ENCODE results near the gene FUBP3.
"Not testable (repeated sequence)": the region's sequence is repeated elsewhere in the genome, so short reads cannot be mapped to it uniquely, and the experiment has no call there.

The FUBP3 gene

DNA sequence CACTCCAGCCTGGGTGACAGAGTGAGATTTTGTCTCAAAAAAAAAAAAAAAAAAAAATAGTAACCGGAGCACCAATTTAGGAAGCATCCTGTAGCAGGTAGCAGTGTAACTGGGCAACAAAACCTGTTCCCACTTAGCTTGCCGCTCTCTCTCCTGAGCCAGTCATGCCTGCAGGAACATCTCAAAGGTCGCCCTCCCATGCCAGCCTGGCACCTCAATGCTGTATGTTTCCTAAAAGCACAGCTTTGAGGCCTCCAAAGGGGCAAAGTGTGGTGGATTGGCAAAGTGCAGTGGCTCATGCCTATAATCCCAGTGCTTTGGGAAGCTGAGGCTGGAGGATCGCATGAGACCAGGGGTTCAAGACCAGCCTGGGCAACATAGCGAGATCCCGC is 22.3 kb upstream of the FUBP3 start:
- DNase-seq = no peak

GRCh38 chr9:130561056-130561455 is 18.3 kb upstream of the FUBP3 start:
- no peak for DNase-seq

DNA sequence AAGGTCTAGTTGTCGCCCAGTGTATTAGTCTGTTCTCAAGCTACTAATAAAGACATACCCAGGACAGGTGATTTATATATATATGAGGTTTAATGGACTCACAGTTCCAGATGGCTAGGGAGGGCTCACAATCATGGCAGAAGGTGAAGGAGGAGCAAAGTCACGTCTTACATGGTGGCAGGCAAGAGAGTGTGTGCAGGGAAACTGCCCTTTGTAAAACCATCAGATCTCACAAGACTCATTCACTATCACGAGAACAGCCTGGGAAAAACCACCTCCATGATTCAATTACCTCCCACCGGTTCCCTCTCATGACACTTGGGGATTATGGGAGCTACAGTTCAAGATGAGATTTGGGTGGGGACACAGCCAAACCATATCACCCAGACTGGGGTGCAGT is 16.9 kb upstream of the FUBP3 start:
- DNase-seq = not testable (repeated sequence)

DNA sequence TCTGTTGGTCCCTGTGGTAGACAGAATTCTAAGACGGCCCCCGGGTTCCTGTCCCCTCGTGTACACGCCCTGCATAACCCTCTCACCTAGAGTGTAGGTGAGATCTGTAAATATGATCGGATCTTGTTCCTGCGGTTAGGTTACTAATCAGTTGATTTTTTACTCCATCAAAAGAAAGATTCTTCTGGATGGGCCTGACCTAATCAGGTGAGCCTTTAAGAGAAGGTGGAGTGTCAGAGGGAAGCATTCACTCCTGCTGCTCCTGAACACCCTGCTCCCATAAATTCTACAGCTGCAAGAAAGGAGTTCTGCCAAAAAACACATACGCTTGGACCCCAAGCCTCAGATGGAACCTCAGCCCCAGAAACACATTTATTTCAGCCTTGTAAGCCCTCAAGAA is 15.6 kb upstream of the FUBP3 start:
- no peak for DNase-seq

GRCh38 chr9:130565792-130566191 is 13.6 kb upstream of the FUBP3 start:
- DNase-seq = no peak

DNA sequence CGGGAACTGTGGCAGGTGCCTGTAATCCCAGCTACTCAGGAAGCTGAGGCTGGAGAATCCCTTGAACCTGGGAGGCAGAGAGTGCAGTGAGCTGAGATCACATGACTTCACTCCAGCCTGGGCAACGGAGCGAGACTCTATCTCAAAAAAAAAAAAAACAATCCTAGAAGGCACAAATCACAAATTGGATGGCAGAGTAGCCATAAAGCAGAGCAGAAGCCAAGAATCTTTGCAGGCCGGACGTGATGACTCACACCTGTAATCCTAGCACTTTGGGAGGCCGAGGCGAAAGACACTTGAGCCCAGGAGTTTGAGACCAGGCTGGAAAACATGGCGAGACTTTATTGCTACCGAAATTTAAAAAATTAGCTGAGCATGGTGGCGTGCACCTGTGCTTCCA is 9.2 kb upstream of the FUBP3 start:
- no peak for DNase-seq

DNA sequence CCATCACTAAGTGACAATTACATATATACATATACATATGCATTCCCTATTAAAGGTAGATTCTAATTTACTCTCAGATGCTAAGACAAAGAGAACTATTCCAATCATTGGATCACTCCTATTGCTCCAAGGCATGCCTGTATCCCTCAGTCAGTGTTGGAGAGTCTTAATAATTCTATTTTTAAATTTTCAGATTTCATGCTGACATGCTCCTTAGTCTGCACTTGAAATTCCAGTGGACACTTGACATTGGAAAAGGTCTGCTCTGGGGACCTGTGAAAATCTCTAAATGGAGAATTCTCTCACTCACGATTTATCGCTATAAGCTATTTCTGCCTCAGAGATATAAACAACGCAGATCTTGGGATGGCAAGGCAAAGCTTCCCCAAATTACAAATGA is 3.9 kb upstream of the FUBP3 start:
- no peak for DNase-seq

- no peak for DNase-seq
Measured at GRCh38 chr9:130576176-130576575, 3.2 kb upstream of the FUBP3 start.

DNA sequence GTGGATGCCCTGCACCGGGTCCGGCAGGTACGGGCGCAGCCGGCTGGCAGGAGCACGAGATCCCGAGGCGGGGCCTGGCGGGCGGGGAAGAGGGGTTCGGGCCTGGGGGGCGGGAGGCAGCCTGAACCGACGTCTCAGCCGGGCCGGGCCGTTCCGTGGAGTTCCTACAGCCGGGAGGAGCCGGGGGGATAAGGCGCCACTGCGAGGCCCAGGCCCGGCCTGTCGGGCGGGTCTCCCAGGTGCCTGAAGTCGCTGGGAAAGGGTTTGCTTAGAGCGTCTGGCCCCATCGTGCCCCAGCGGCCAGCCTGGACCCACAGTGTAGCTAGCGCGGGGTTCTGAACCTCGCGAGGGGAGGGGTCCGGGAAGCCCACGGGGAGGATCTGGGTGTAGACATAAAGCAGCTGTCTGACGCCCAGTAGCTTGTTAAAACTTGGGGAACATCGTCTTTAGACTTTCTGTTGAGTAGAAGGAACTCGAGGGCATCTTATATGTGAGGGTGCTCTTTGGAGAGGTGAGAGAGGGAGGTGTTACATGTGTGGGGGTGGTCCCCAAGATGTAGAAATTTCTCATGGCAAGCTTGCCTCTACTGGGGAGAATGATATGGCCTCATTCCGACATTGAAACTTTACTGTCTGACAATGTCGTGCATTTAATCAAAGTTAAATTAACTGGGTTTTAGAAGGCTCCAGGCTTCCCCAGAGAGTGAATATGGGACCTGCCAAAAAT is 524 bp downstream of the FUBP3 start:
- DNase-seq = no peak

DNA sequence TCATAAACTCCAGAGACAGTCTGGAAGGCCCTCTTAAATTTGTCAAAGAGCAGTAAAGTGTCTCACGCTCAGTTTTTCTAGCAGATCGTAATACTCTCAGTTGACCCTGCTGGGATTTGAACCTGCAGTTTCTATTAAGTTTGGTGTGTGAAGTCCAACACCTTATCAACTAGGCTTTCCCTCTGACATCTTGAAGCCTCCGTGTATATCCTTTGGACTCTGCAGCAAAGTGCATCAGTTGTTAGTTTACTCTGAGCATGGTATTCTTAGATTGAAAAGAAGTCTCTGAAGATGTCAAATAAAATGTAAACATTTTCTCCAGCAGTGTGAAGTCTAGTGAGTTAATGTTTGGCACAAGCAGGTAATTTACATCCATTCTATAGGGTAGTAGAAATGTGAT is 2.4 kb downstream of the FUBP3 start:
- DNase-seq = no peak

DNA sequence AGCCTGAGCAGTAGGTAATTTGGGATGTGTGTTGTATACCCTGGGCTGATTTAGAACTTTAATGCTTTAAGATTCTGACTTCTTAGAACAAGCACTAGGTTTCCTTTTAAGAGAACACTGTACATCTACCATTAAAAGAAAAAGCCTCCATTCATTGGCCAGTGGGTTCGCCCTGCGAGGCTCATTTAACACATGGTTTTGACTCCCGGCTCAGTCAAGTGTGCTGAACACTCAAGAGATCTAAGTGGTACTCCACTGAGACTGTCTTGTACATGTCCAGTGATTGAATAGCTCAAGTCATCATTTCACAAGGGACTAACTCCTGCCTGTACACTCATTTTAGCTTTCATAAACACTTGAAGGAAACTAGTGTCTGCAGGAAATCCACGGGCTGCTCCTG is 3.9 kb downstream of the FUBP3 start:
- no peak for DNase-seq

DNA sequence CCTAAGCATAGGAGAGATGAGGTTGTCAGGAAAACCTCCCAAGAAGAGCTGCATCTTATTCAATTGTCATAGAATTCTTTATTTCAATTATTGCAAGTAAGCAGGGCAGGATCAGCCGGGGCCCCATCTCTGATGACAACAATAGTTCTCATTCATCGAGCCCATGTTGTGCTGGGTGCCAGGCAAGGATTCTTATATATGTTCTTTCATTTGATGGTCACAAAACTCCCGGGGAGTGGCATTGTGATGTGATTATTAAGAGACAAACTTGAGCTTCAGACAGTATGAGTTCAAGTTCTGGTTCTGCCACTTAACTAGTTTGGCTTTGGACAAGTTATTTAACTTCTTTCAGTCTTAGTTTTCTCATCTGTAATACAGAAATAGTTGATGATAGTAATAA is 8.5 kb downstream of the FUBP3 start:
- DNase-seq = no peak

DNA sequence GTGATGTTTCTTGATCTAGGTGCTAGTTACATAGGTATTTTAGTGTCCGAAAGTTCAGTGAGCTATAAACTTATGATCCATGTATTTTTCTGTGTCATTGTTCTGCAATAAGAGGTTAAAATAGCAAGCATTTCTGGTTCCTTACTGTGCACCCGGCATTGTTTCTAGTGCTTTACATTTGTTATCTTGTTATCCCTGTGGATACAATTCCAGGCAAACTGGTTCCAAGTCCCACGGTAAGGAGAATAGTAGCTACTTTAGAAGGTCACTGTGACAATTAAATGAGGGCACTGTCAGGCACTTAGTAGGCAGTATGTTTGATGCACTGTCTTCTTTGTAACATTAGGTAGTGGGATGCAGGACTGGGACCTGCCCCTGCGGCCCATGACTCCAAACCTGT is 9.0 kb downstream of the FUBP3 start:
- DNase-seq = no peak

DNA sequence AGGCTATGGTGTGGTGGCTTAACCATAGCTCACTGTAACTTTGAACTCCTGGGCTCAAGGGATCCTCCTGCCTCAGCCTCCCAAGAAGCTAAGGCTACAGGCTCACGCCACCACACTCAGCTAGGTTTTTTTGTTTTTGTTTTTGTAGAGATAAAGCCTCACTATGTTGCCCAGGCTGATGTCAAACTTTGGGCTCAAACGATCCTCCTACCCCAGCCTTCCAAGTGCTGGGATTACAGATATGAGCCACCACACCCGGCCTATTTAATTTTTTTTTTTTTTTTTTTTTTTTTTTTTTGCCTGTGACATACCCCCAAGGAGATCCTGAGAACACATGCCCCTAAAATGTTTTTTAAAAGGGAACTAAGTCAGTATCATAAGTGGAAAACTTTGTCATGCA is 10.4 kb downstream of the FUBP3 start:
- no peak for DNase-seq

DNA sequence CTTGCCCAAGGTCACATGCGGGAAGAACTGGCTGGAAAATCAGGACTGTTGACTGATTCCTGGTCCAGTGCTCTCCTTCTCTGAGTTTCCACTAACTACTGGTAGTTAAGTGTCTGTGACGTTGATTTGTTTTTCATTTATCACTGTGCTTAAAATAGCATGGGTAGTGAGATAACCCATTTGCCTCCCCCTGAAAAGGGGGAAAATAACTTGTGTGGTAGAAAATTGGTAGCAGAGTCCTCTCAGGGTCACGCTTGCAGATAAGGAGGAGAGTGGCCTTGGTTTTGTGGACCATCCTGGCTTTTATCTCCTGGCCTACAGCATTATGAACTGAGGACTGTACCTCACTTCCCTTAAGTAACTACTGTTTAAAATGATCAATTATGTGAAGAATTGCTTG is 10.9 kb downstream of the FUBP3 start:
- DNase-seq = no peak

DNA sequence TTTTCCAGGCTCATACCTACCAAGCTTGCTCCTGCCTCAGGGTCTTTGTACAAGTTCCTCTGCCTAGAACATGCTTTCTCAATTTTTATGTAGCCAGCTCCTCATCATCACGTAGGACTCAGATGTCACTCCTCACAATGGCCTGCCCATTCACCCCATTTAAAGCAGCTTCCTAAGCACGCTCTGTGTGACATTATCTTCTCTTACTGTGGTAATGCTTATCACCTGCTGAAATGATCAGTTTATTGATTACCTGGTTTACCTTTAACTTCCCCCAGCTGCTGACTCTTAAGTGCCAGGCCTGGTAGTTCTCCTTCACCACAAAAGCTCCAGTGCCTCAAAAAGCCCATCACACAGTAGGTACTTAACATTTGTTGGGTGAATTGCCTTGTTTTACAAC is 13.6 kb downstream of the FUBP3 start:
- no peak for DNase-seq

- no peak for DNase-seq
Measured at GRCh38 chr9:130597228-130597627, 17.9 kb downstream of the FUBP3 start.

DNA sequence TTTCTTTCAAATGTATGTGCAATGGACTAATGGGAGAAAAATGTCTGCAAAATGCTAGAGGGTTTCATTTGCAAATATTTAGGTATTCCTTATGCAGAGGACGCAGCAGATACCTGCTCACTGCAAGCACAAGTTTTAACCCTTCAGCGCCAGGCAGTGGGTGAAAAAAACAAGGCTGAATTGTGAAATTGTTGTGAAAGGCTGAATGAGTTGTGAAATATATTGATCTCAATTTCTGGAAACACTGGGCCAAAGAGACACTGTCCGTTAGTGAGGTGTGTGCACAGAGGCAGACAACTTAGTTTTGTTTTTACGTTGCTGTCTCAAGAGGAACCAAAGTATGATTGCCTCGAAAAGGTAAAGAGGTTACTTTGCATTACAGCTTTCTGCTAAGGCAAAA is 18.8 kb downstream of the FUBP3 start:
- DNase-seq = no peak

- no peak for DNase-seq
Measured at GRCh38 chr9:130599625-130600024, 20.2 kb downstream of the FUBP3 start.

- no peak for DNase-seq
Measured at GRCh38 chr9:130601100-130601499, 21.7 kb downstream of the FUBP3 start.

GRCh38 chr9:130604295-130604694 is 24.9 kb downstream of the FUBP3 start:
- DNase-seq = no peak

DNA sequence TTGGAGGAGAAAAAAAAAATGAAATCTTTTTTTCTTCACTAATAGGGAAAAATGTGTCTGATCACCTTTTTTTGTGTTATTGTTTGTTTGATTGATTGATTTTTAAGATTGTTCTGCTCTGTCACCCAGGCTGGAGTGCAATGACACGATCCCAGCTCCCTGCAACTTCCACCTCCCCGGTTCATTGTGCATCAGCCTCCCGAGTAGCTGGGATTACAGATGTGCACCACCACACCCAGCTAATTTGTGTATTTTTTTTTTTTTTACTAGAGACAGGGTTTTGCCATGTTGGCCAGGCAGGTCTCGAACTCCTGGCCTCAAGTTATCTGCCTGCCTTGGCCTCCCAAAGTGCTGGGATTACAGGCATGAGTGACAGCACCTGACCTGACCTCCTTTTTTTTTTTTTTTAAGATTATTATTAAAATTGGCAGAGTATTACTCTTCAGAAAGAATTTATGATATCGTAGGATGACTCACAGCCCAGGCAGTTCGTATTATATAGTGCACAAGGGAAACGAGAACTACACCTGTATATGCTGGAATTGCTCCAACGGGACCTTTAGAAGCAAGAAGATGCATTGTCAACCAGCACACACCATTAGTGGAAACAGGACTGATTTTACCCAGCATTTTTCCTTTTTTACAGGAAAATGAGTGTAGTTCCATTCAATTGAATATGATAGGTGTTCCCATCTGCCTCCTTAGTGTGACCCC is 27.7 kb downstream of the FUBP3 start:
- DNase-seq = no peak

- DNase-seq = no peak
Measured at GRCh38 chr9:130607640-130608420, 28.5 kb downstream of the FUBP3 start.

DNA sequence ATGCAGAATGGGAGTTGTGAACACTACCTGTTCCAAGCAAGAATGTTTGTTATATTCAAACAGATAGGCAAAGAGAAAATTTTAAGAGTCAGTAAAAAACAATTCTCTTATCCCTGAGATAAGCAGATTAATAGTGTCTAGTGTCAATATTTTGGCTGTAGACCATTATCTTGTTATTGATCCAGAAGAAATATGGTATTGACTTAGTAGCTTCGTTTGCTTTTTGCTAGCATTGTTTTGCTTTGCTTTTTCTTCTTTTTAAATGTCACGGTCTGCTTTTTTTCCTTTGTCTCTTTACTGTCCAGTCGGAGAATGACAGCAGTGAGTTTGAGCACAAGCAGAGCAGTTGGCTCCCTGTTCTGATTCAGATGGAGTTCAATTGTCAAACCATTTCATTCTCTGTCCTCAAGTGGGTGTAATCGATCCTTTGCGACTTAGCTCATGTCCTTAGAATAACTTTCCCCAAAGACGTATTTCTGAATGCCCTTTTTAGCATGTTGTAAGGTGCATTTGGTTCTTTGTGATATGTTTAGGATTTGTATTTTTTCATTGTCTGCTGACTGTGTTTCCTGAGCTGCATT is 29.3 kb downstream of the FUBP3 start:
- no peak for DNase-seq
